Activated T-cell treated with anti-CD3 and anti-CD28 coated beads, Interleukin-2, amount 50 U/mL, for 4 hours (primary cell): ENCODE measurements around the gene TENT5C. TPM values are rescaled to one million over a fixed set of nuclear protein-coding genes. Genes with fewer than 3 reads are reported as not detected.

ENCODE experiments used
- ATAC-seq, 2 donors: fragments of 200-7000 bp; cut with Tn5 transposase; one replicate each; pipeline ENCODE4 v1.10.0; 2021
- DNase-seq: peaks from one replicate; pipeline ENCODE4 v3.0.0-alpha.2; 2020
- H3K27me3 Mint-ChIP-seq: one replicate; pipeline ENCODE4 v1.8.0; 2021; ENCODE audit warnings: low read depth, mixed read lengths
- H3K36me3 Mint-ChIP-seq: one replicate; pipeline ENCODE4 v1.8.0; 2022; ENCODE audit warnings: mixed read lengths; ENCODE audit not compliant: insufficient read depth
- H3K4me1 Mint-ChIP-seq: one replicate; pipeline ENCODE4 v1.8.0; 2021; ENCODE audit warnings: low read depth, mixed read lengths
- H3K4me3 Mint-ChIP-seq: one replicate; pipeline ENCODE4 v1.8.0; 2021; ENCODE audit warnings: mild to moderate bottlenecking, moderate library complexity, mixed read lengths
- H3K9me3 Mint-ChIP-seq: one replicate; pipeline ENCODE4 v1.8.0; 2021; ENCODE audit warnings: mixed read lengths
- total RNA-seq, 3 donors: library from RNA; stranded (reverse); gene quantifications; one replicate each; pipeline ENCODE4 v1.2.1, GENCODE V29; 2021

The TENT5C gene
- total RNA-seq, 3 donors from 2014 or later: 3.6 to 5.8 (median 5.6) TPM

DNA sequence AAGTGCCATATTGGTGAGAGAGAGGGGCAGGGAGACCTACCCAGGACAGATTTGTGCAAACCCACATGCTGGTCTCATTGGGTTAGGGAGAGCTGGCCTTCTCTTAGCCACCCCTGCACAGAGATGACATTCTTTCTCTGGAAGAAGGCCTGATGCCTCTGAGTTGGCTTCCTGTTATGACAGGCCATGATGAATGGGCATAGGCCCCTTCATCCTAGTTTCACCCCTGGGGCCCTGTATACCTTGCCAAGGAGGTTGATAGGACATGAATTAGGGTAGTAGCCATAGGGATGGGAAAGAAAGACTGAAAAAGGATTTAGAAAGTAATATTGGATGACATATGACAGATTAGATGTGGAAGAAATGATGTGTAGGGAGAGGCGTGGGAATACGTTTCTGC, 46.6 kb downstream of the TENT5C start:
- Mint-ChIP-seq H3K4me3 (no peak overlapping the region), H3K4me1 (peaks cover 74% of the 10 kb centered on the region), H3K9me3 (no peaks in the 10 kb centered on the region), H3K36me3 (no peaks in the 10 kb centered on the region), H3K27me3 (peaks cover 6% of the 10 kb centered on the region)
- no peak for DNase-seq
- no peak for ATAC-seq

DNA sequence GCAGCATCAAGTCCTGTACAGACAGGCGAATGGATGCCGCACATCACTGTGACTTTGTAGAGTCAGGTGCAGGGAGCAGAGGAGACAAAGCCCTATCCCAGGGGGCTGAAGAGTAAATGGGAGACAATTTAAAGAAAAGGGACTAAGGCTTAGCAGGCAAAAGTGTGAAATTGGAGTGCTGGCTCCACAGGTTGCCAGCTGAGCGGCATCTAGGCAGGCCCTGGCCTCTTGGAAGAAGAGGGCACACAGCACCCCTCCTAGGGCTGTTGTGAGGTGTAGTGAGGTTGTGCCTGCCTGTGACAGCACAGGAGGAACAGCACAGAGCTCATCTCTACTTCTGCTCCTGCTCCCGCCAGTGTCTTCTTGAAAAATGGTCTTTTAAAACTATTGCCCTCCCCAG, 47.3 kb downstream of the TENT5C start:
- Mint-ChIP-seq H3K4me3 (no peak overlapping the region), H3K4me1 (peaks cover 78% of the 10 kb centered on the region), H3K36me3 (no peaks in the 10 kb centered on the region), H3K27me3 (no peaks in the 10 kb centered on the region), H3K9me3 (no peaks in the 10 kb centered on the region)
- no peak for DNase-seq
- ATAC-seq: no peak

DNA sequence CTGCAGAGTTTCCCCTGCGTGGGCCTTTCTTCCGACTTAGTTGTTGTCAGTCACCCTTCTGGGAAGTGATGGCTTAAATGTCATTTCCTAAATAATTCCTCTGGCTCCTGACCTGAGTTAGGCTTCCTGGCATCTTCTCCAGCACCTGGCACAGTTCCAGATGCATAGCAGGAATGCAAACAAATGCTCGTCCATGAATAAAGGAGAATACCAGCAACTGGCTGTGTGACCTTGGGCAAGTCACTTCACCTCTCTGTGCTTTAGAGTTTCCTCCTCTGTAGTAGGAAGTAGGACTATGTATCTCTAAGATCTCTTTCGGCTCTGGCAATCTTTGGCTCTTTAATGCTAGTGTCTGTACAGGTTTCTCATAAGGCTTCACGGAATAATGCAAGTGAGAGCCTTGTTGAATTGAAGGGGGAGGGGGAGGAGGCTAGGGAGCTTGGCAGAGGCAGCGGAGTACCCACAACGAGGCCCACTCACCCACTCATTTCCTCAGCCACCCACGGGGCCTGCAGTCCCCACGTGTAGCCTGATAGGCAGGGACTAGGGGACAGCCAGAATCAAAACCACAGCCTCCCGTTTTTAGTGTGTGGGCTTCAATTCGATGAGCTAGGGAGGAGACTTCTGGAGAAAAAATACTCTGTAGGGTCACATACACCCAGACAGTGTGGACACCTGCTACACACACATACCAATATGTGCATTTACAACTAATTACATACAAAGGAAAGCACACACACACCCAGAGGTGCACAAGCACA, 48.1 kb downstream of the TENT5C start:
- H3K4me3 Mint-ChIP-seq: peak overlapping the region; percentile 47
- no peak for DNase-seq
- ATAC-seq: peak in 1 of 2 donors; percentile 3
- H3K27me3 Mint-ChIP-seq: no peaks in the 10 kb centered on the region
- no peaks in the 10 kb centered on the region for H3K9me3 Mint-ChIP-seq
- H3K36me3 Mint-ChIP-seq: no peaks in the 10 kb centered on the region
- H3K4me1 Mint-ChIP-seq: peaks cover 82% of the 10 kb centered on the region

DNA sequence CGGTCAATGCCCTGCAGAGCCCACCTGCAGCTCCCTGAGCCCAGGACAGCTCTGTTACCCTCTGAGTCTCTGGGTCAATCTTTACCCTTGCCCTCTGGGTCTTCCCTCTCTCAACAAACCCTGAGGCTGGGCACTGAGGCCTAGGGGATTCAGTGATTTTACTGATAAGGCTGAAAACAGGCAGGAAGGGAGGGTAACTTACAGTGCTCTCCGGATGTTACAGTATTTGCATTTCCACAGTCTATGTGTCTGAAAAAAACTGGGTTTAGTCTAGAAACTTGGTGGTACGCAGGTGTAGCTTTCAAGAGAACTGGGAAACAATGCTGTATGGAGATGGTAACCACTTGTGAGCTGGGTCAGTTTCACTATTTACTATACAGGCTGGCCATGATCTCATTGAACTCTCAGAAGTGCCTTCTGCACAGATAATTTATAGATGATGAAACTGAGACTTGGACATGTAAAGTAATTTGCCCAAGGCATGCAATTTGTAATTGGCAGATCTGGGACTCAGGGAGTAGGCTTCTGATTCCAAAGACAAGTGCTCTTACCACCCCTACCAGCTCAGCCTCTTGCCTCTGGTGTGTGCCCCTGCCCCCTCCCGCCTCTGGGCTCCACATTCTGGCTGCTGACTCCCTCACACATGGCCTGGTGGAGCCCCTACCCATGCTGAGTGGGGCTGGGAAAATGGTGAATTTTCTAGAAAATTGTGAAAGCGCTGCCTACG, 48.8 kb downstream of the TENT5C start:
- no peaks in the 10 kb centered on the region for H3K27me3 Mint-ChIP-seq

DNA sequence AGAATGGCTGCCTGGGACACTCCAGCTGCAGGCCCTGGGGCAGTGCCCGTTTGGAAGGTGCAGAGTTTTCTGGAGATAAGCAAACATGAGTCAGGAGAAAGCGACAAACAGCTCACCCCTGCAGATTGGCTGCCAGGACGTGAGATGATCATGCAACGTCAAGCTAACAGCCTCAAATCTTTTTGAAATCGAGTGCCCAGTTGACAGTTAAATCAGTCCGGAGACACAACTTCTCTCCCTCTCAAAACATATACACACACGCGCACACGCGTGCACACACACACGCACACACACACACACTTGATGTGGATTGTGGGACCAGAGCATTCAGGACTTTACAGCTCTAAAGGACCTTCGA, 49.4 kb downstream of the TENT5C start:
- Mint-ChIP-seq H3K4me1 (peaks cover 89% of the 10 kb centered on the region), H3K9me3 (no peaks in the 10 kb centered on the region), H3K36me3 (no peaks in the 10 kb centered on the region), H3K27me3 (no peaks in the 10 kb centered on the region), H3K4me3 (peak overlapping the region; percentile 14)
- ATAC-seq (no peak), DNase-seq (no peak)

More for the DNA sequence above, 48.8 kb downstream of the TENT5C start:
- peak overlapping the region; percentile 14 for H3K4me3 Mint-ChIP-seq
- peak; percentile 27 to 45 for ATAC-seq
- no peak for DNase-seq
- H3K9me3 Mint-ChIP-seq: no peaks in the 10 kb centered on the region
- peaks cover 84% of the 10 kb centered on the region for H3K4me1 Mint-ChIP-seq
- H3K36me3 Mint-ChIP-seq: no peaks in the 10 kb centered on the region

DNA sequence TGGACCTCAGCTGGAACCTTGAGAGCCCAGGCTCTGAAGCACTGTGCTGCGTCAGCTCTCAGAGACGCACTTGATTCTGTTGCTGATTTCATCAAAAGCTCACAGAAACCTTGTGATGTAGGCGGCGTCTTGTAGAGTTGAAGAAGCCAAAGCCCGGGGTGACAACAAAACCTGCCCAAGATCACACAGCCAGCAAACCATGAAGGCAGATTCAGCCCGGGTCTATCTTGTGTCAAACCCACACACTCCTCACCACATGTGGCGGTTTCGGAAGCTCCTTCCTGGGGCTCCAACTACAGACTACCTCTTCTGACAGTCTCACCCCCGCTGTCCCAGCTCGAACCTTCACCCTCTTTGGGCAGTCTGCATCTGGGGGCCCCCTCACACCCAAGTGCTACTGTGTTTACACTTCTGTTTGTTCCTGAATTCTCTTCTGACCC, 50.4 kb downstream of the TENT5C start:
- no peaks in the 10 kb centered on the region for H3K9me3 Mint-ChIP-seq
- H3K27me3 Mint-ChIP-seq: no peaks in the 10 kb centered on the region
- ATAC-seq (peak; percentile 75 to 77), DNase-seq (peak; percentile 61)
- H3K4me1 Mint-ChIP-seq: peaks cover 95% of the 10 kb centered on the region
- H3K36me3 Mint-ChIP-seq: no peaks in the 10 kb centered on the region
- H3K4me3 Mint-ChIP-seq: peak overlapping the region; percentile 55

DNA sequence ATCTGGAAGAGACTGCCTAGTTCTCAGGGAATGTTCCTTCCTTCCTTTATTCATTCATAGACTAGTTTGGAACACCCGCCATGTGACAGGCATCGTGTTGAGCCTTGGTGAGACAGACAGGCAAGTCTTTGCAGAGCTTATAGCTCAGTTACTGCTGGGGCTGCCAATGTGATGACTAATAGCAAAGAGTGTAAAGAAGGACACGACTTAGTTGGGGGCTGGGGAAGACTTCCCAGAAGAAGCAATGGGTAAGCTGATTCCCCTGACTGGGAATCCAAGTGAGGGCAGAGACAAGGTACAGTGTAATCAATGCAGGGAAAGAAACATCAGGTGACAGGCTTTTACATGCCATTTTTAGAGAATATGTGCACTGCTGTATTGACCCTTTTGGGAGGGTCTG, 51.2 kb downstream of the TENT5C start:
- H3K36me3 Mint-ChIP-seq: no peaks in the 10 kb centered on the region
- DNase-seq: no peak
- H3K4me1 Mint-ChIP-seq: peaks cover 96% of the 10 kb centered on the region
- no peaks in the 10 kb centered on the region for H3K27me3 Mint-ChIP-seq
- ATAC-seq: no peak
- H3K4me3 Mint-ChIP-seq: no peak overlapping the region
- H3K9me3 Mint-ChIP-seq: peaks cover 4% of the 10 kb centered on the region

DNA sequence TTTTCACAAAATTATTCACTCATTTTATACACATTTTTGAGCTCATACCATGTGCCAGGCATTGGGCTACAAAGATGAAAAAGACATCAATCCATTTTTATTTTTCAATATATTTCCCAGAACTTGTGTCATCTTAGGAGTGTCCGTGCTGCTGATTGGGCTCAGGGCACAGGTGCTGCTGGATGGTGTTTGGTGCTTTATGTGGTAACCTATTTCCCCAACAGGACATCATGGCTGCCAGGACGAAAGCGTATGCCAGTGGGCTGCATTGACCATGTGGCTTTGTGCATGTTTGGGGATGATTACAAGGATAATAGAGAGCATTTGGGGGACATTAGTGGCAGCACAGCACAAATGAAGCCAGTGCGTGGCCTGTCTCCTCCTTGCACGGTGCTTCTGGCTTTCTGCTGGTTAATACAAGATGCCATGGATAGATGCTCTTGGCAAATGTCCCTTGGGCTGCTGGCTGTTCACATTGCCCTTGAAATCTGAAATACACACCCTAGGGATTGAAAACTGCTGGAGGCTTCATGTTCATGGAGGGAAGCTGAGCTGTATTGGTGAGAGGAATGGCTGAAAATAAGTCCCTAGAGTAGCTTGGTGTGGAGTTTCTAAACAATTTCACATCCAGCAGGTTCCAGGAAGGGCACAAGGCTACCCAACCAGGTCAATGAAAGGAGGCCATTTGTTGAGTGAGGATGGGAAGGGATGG, 52.3 kb downstream of the TENT5C start:
- DNase-seq (no peak), ATAC-seq (no peak)
- no peaks in the 10 kb centered on the region for H3K36me3 Mint-ChIP-seq
- peaks cover 93% of the 10 kb centered on the region for H3K4me1 Mint-ChIP-seq
- peak overlapping the region; percentile 42 for H3K4me3 Mint-ChIP-seq
- H3K9me3 Mint-ChIP-seq: peaks cover 8% of the 10 kb centered on the region
- H3K27me3 Mint-ChIP-seq: no peaks in the 10 kb centered on the region

DNA sequence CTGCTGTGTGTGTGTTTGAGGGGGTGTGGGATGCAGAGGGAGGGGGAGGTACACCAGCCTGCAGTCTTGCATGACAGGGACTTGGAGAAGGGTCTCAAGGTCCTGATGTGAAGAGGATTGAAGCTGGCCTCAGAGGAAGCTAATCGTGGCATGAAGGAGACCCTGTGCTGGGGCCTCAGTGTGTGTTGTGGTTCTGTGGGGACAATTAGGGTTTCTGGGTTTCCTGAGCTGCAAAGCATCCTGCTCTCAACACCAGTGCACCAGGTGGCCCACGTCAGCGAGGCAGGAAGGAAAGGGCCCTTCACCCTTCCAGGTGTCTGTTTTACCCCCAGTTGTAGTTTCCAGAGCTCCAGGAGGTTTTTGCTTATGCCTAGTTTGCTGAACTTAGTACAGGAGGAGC, 52.8 kb downstream of the TENT5C start:
- H3K9me3 Mint-ChIP-seq: peaks cover 8% of the 10 kb centered on the region
- ATAC-seq (no peak), DNase-seq (peak; percentile 29)
- H3K36me3 Mint-ChIP-seq: no peaks in the 10 kb centered on the region
- H3K27me3 Mint-ChIP-seq: no peaks in the 10 kb centered on the region
- peaks cover 93% of the 10 kb centered on the region for H3K4me1 Mint-ChIP-seq
- H3K4me3 Mint-ChIP-seq: peak overlapping the region; percentile 42

DNA sequence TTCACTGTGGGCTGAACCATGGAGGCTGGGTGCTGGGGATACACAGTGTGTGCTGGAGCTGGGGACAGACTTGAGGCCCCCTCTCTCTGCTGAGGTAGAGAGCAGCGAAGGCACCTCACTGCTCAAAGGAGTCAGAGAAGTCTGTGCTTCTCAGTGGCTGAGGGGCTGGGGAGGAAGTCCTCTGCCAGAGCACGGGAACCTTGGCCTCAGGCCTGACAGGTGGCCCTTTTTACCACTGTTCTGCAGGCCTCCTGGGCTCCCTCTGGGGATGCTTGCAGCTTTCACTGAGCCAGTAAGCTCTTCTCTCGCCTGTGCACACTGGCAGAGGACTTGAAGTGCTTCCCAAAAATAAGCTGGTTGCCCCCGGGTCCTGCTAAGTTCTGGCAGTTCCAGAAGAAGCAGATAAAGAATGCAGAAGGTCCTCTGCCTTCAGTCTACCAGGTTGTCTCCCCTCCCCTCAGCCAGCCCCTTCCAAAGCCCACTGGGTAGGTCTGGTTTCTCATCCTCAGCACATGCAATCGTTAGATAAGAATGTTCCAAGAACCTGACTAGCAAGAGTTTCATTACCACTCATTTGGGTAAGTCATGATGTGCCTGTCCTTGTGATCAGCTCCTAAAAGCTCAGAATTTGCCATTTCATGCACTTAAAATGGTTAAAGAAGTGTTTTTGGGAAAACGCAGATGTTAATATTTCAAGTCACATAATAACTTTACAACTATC, 53.9 kb downstream of the TENT5C start:
- Mint-ChIP-seq H3K4me3 (peak overlapping the region; percentile 31), H3K36me3 (no peaks in the 10 kb centered on the region), H3K27me3 (no peaks in the 10 kb centered on the region), H3K4me1 (peaks cover 93% of the 10 kb centered on the region), H3K9me3 (peaks cover 8% of the 10 kb centered on the region)
- no peak for DNase-seq
- ATAC-seq: no peak

DNA sequence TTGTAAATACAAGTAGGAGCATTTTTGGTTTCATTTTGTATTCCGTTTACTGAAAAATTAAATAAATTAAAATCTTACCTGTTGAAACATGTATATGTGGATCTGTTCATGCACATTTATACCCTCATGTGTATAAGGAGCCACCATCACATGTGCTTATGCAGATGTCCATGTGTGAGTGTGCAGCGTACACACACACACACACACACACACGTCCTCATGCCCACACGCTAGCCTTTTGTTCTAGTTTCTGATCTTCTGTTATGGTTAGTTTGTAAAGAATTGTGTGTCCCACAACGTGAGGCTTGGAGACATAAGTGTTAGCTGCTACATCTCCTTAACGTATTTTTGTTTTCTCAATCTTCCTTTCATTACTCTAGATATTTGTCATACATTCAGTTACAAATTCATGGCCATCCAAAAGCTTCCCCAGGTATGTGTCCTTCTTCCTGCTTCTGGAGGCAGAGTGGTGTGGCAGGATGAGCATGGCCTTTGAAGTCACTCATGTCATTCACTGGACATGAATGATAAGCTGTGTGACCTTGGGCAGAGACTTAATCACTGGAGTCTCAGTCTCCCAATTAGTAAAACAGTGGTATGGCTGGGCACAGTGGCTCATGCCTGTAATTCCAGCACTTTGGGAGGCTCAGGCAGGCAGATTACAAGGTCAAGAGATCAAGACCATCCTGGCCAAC, 54.6 kb downstream of the TENT5C start:
- H3K27me3 Mint-ChIP-seq: no peaks in the 10 kb centered on the region
- peak overlapping the region; percentile 50 for H3K4me3 Mint-ChIP-seq
- no peaks in the 10 kb centered on the region for H3K36me3 Mint-ChIP-seq
- peaks cover 93% of the 10 kb centered on the region for H3K4me1 Mint-ChIP-seq
- peaks cover 8% of the 10 kb centered on the region for H3K9me3 Mint-ChIP-seq
- ATAC-seq (no peak), DNase-seq (no peak)

DNA sequence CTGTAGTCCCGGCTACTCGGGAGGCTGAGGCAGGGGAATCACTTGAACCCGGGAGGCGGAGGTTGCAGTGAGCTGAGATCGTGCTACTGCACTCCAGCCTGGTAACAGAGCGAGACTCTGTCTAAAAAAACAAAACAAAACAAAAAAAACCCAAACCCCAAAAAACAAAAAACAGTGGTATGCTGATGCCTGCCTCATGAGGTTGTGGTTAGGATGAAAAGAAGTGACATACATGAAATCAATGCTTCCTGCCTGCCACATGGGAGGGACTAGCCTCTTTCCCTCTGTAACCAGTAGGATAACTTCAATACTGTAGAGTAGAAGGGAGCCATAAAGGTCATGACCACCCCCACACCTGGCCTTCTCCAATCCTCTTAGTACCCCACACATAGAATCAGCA, 55.2 kb downstream of the TENT5C start:
- ATAC-seq (peak; percentile 5 to 16), DNase-seq (no peak)
- Mint-ChIP-seq H3K9me3 (peaks cover 8% of the 10 kb centered on the region), H3K36me3 (no peaks in the 10 kb centered on the region), H3K4me3 (peak overlapping the region; percentile 50), H3K27me3 (no peaks in the 10 kb centered on the region), H3K4me1 (peaks cover 93% of the 10 kb centered on the region)

DNA sequence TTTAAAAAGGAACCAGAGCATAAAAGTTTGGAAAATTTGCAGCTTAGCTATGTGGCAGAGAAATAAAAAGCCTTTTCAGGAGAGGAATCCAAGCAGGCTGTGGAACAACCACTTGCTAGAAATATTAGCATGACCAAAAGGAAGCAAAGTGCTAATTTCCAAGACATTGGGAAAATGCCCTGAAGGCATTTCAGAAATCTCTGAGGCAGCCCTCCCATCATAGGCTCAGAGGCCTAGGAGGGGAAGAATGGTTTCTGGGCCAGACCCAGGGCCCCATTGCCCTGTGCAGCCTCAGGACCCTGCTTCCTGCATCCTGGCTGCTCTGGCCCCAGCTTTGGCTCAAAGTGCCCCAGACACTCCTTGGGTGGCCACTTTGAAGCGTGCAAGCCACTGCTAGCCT, 56.8 kb downstream of the TENT5C start:
- no peak overlapping the region for H3K4me3 Mint-ChIP-seq
- H3K27me3 Mint-ChIP-seq: no peaks in the 10 kb centered on the region
- DNase-seq: no peak
- peaks cover 88% of the 10 kb centered on the region for H3K4me1 Mint-ChIP-seq
- ATAC-seq: no peak
- peaks cover 8% of the 10 kb centered on the region for H3K9me3 Mint-ChIP-seq
- H3K36me3 Mint-ChIP-seq: no peaks in the 10 kb centered on the region
